Stimulated activated memory B cell treated with anti-CD40 and anti-IgM and Interleukin-4, amounts not matched to agents 10 μg/mL and 1 μg/mL and 100 μg/mL, for 72 hours (primary cell): ENCODE data around the gene UBTD2.
A peak's percentile ranks its signal among the peaks of the same experiment; 100 is the strongest.

Experiments
- ATAC-seq: fragments of 150-1000 bp; cut with Tn5 transposase; 2 replicates; pipeline ENCODE4 v1.10.0; 2021
- H3K27ac Mint-ChIP-seq: one replicate; pipeline ENCODE4 v1.8.0; 2022; ENCODE audit warnings: mild to moderate bottlenecking, mixed read lengths
- H3K27me3 Mint-ChIP-seq: one replicate; pipeline ENCODE4 v1.8.0; 2022; ENCODE audit warnings: mixed read lengths
- H3K36me3 Mint-ChIP-seq: one replicate; pipeline ENCODE4 v1.8.0; 2022; ENCODE audit warnings: mixed read lengths
- H3K4me1 Mint-ChIP-seq: one replicate; pipeline ENCODE4 v1.8.0; 2022; ENCODE audit warnings: mixed read lengths
- H3K4me3 Mint-ChIP-seq: one replicate; pipeline ENCODE4 v1.8.0; 2022; ENCODE audit warnings: mild to moderate bottlenecking, moderate library complexity, mixed read lengths
- H3K9me3 Mint-ChIP-seq: one replicate; pipeline ENCODE4 v1.8.0; 2022; ENCODE audit warnings: mixed read lengths

UBTD2 gene

DNA sequence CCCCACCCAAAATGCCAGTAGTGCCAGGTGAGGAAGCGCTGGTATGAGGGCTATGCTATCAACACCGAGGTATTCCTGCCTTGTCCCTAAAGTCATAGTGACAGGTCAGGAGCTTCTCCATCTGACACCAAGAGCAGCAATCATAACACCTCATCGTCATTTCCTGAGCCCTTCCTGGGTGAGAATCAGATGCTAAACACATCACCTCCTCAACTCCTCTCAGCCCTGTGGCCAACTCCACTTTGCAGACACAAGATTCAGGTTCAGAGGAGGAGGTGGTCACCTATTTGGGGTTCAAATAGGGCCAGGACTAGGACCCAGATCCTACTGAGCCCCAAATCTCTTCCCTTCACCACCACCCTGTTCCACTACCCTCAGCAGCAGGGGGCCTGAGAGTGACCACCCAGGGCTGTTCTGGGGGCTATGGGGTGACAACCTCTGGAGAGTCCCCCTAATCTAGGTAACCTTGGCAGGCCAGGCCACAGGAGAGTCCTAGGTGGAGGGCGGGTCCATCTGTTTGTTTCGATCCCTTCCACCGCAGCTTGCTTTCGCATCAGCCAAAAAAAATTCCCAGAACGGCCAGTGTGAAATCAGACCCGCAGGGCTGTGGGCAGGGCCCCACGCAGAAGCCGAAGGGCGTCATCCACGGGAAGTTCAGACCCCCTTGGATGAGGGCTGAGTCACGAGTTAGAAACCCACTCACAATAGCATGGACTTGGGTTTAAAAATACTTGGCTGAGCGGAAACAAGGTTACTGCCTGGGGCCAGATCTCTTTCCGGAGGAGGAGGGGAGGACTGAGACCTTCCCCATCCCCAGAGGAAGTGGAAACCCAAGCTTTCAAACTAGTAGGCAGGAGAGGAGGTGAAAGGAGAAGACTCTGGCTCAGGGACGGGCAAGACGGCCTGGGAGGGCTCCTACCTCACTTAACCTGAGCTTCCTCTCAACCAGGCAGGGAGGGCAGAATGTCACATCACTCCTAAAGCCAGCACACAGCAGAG lies 104.3 kb downstream of the UBTD2 start:
- peak; percentile 34 for ATAC-seq
- Mint-ChIP-seq H3K27me3 (no peaks in the 10 kb centered on the region), H3K4me3 (peak overlapping the region; percentile 53), H3K9me3 (no peaks in the 10 kb centered on the region), H3K27ac (peak overlapping the region; percentile 83), H3K36me3 (peaks cover 24% of the 10 kb centered on the region), H3K4me1 (peaks cover 76% of the 10 kb centered on the region)

DNA sequence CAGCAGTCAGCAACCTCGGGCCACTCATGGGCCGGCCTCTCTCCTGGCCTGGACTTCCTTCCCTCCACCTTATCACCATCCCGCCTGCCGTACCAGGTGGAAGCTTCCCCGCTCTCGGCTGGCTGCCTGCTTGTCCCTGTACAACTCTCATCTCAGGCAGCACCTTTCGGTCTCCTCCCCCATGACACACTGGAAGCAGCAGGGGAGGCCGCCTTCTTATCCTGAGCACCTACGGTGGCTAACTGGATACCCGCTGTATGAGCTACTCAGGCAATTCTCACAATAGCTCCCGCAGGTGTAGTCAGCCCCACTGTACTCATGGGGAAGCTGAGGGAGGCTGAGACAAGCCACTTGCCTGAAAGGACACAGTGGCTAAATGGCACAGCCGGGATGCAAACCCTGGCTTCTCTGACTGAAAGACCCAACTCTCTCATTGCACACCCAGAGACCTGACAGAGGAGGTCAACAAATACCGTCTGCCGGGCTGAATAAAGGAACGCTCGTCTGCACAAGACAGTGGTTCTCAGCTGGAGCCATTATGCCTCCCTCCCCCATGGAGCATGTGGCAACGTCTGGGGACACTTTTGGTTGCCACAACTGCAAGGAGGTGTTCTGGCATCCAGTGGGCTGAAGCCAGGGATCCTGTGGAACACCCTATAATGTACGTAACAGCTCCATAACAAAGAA lies 105.1 kb downstream of the UBTD2 start:
- H3K9me3 Mint-ChIP-seq: no peaks in the 10 kb centered on the region
- peaks cover 79% of the 10 kb centered on the region for H3K4me1 Mint-ChIP-seq
- H3K27ac Mint-ChIP-seq: peak overlapping the region; percentile 83
- no peak for ATAC-seq
- H3K4me3 Mint-ChIP-seq: peak overlapping the region; percentile 53
- H3K27me3 Mint-ChIP-seq: no peaks in the 10 kb centered on the region
- H3K36me3 Mint-ChIP-seq: peaks cover 29% of the 10 kb centered on the region

DNA sequence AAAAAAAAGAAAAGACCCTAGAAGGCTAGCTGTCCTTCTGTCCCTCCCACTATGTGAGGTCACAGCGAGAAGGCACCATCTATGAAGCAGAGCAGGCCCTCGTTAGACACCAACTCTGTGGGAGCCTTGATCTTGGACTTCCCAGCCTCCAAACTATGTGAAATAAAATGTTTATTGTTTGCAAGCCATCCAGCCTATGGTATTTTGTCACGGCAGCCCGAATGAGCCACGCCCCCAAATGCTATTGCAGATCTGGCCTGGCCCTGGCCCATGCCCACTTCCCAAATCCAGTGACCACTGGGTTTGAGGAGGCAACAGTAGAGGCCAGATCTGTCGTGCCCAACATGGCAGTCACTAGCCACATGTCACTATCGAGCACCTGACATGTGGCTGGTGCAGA lies 106.4 kb downstream of the UBTD2 start:
- Mint-ChIP-seq H3K27ac (peak overlapping the region; percentile 83), H3K4me1 (peaks cover 80% of the 10 kb centered on the region), H3K4me3 (no peak overlapping the region), H3K27me3 (no peaks in the 10 kb centered on the region), H3K9me3 (no peaks in the 10 kb centered on the region), H3K36me3 (peaks cover 25% of the 10 kb centered on the region)
- no peak for ATAC-seq

DNA sequence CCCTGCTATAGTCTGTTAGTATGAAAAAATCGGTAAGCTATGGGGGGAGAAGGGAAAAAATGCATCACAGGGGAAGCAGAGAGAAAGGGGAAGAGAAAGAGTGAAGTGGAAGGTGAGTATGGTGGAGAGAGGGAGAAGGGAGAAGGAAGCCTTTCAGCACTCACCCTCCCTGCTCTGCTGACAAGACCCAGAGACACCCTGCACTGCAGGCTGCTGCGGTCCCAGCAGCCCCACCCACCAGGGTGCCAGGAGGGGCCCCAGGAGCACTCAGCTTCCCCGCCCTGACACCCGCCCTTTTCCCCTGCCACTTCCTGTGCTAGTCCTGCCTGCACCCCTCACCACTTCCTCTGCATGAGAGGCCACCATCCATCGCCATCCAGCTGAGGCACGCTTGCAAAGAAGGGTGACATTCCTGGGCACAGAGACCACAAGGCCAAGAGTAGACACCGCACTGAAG lies 108.3 kb downstream of the UBTD2 start:
- Mint-ChIP-seq H3K9me3 (no peaks in the 10 kb centered on the region), H3K27me3 (no peaks in the 10 kb centered on the region), H3K4me1 (peaks cover 88% of the 10 kb centered on the region), H3K27ac (peak overlapping the region; percentile 83), H3K4me3 (peak overlapping the region; percentile 80), H3K36me3 (peaks cover 24% of the 10 kb centered on the region)
- ATAC-seq: peak; percentile 94

DNA sequence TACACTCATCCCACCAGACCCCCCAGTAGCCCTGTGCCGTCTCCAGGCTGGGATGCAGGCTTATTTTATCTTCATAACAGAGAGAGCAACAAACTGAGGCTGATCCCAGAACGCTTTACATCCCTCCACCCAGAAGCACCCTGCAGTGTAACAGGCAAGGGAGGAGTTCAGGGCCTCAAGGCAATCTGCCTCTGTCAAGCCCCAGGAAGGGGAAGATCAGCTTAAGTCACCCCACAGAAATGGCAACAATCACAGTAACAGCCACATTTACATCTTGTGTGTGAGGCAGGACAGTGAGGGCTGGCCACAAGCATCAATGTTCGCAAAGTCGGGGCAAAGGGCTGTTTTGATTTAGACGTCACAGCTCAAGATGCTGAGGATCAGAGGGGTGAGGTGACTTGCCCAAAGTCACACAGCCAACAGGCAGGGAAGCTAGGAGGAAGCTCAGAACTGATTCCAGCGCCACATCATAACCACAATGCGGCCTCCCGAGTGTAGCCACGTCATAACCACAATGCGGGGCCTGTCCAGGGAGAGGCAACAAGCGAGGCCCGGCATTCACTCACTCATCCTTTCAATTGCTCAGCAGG lies 109.9 kb downstream of the UBTD2 start:
- H3K27ac Mint-ChIP-seq: peak overlapping the region; percentile 83
- H3K27me3 Mint-ChIP-seq: no peaks in the 10 kb centered on the region
- H3K9me3 Mint-ChIP-seq: no peaks in the 10 kb centered on the region
- peaks cover 38% of the 10 kb centered on the region for H3K36me3 Mint-ChIP-seq
- ATAC-seq: no peak
- peaks cover 88% of the 10 kb centered on the region for H3K4me1 Mint-ChIP-seq
- peak overlapping the region; percentile 60 for H3K4me3 Mint-ChIP-seq

DNA sequence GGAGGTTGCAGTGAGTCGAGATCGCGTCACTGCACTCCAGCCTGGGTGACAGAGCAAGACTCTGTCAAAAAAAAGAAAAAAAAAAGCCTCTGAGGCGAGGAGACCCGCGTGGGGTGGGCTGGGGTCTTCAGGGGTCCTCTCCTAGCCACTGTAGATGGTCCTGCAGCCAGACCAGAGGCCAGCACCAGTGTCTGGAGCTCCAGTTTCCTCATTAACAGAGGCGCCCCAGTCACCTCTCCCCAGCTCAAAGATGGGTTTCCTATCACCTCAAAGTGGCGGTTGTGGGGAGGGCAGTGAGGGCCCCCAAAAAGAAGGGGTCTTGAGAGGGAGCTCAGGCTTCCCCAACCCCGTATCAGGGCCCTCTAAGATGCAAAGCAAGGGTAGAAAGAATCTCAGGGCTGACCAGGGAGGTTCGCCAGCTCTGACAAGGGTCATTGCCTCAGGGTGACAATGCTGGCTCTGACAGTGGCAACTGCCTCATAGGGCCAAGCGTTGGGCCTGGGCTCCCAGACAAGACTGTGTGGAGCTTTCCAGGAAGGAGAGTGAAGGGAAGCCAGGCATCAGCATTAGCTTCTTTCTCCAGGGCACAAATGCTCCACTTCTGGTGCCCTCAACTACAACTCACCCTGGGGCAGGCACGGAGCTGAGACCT lies 110.5 kb downstream of the UBTD2 start:
- Mint-ChIP-seq H3K27me3 (no peaks in the 10 kb centered on the region), H3K9me3 (no peaks in the 10 kb centered on the region), H3K4me1 (peaks cover 88% of the 10 kb centered on the region), H3K27ac (peak overlapping the region; percentile 83), H3K36me3 (peaks cover 34% of the 10 kb centered on the region), H3K4me3 (peak overlapping the region; percentile 60)
- ATAC-seq: no peak

DNA sequence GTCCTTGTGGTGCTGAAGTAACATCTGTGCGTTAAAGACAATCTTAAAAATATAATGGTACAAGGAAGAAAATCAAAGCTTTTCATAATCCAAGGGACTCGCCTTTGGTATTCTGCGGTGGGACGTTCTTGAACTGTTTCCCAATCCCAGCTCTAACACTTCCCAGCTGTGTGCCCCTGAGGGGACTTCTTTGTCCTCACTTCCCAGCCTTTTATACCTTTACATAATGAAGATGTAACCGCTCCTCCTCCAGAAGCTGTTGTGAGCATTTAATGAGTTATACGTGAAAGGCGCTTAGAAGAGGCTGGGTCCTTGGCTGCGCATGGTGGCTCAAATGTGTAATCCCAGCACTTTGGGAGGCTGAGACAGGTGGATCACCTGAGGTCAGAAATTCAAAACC lies 112.4 kb downstream of the UBTD2 start:
- H3K36me3 Mint-ChIP-seq: peaks cover 33% of the 10 kb centered on the region
- H3K27me3 Mint-ChIP-seq: no peaks in the 10 kb centered on the region
- no peak overlapping the region for H3K4me3 Mint-ChIP-seq
- ATAC-seq: no peak
- H3K4me1 Mint-ChIP-seq: peaks cover 99% of the 10 kb centered on the region
- no peaks in the 10 kb centered on the region for H3K9me3 Mint-ChIP-seq
- H3K27ac Mint-ChIP-seq: peak overlapping the region; percentile 10

DNA sequence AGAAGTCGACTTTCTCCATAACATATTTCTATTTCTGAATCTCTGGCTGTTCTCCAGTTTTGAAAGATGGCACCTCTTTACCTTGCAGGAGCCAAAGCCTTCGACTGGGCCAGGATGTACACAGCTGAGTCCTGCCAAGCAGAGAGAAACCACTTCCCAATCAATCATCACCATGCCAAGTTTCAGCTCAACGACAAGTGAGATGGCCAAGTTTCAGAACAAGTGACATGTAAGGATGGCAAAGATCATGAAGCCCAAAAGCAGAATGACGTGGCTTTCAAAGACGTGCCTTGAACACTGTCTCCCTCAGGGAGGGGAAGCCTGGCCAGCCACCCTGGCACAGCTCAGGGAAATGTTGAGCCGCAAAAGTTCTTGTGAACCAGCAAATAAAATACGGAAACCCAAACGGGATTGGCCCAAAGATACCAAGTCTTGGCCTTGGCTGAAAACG lies 113.3 kb downstream of the UBTD2 start:
- peaks cover 99% of the 10 kb centered on the region for H3K4me1 Mint-ChIP-seq
- no peaks in the 10 kb centered on the region for H3K27me3 Mint-ChIP-seq
- H3K36me3 Mint-ChIP-seq: peaks cover 35% of the 10 kb centered on the region
- H3K27ac Mint-ChIP-seq: peak overlapping the region; percentile 10
- H3K9me3 Mint-ChIP-seq: no peaks in the 10 kb centered on the region
- no peak for ATAC-seq
- H3K4me3 Mint-ChIP-seq: no peak overlapping the region

DNA sequence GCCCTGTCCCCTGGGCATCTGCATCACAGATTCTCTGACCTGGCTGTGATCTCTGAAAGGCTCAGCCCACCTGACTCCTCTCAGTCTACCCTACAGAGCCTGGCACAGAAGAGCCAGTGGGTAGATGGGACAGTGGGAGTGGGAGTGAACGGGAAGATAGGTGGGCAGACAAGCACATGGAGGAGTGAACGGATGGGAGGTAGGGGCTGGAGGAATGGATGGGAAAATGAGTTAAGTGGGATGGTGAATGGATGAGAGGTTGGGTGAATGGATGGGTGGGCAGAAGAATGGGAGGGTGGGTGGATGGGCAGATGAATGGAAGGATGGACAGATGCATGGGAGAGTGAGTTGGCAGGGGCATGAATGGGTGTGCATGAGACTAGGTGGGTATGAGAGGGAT lies 114.3 kb downstream of the UBTD2 start:
- H3K27ac Mint-ChIP-seq: peak overlapping the region; percentile 62
- peaks cover 97% of the 10 kb centered on the region for H3K4me1 Mint-ChIP-seq
- peaks cover 35% of the 10 kb centered on the region for H3K36me3 Mint-ChIP-seq
- no peak for ATAC-seq
- H3K27me3 Mint-ChIP-seq: no peaks in the 10 kb centered on the region
- no peaks in the 10 kb centered on the region for H3K9me3 Mint-ChIP-seq
- no peak overlapping the region for H3K4me3 Mint-ChIP-seq

DNA sequence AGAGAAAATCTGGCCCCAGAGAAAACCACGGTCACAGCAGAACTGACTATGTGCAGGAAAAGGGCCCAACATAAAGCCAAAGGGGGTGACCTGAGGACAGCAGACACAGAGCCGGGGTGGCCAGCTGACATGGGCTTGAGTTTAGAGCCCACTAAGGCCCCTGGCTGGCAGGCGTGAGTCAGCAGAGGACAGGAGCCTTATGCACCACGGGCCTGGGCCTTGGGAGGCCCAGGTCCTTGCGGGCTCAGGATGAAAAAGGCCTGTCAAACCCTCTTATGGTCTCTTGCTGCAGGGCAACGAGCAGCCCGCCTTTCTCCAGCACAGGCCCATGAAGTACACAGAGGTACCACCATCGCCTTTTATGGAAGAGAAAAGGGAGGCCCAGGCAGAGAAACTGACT lies 115.3 kb downstream of the UBTD2 start:
- Mint-ChIP-seq H3K4me1 (peaks cover 94% of the 10 kb centered on the region), H3K4me3 (no peak overlapping the region), H3K27me3 (no peaks in the 10 kb centered on the region), H3K9me3 (no peaks in the 10 kb centered on the region), H3K36me3 (peaks cover 27% of the 10 kb centered on the region), H3K27ac (peak overlapping the region; percentile 62)
- ATAC-seq: no peak

DNA sequence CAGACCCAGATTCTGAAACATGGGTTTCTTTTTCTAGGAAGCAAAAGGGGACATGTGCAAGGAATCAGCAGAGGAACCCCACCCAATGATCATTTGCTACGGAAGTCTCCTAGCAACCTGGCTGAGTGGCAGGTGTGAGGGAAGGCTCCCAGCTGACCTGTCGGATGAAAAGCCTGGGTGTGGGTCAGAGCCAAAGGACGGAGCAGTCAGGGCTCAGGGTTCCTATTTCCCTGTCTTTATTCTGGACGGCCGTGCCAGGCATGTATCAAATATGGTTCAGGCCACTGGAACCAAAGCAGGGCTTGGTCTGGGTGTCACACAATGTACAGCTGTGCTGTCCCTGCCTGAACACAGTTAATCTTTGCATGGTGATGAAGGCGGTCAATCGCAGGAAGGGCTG lies 115.7 kb downstream of the UBTD2 start:
- Mint-ChIP-seq H3K4me3 (no peak overlapping the region), H3K36me3 (peaks cover 26% of the 10 kb centered on the region), H3K9me3 (no peaks in the 10 kb centered on the region)

DNA sequence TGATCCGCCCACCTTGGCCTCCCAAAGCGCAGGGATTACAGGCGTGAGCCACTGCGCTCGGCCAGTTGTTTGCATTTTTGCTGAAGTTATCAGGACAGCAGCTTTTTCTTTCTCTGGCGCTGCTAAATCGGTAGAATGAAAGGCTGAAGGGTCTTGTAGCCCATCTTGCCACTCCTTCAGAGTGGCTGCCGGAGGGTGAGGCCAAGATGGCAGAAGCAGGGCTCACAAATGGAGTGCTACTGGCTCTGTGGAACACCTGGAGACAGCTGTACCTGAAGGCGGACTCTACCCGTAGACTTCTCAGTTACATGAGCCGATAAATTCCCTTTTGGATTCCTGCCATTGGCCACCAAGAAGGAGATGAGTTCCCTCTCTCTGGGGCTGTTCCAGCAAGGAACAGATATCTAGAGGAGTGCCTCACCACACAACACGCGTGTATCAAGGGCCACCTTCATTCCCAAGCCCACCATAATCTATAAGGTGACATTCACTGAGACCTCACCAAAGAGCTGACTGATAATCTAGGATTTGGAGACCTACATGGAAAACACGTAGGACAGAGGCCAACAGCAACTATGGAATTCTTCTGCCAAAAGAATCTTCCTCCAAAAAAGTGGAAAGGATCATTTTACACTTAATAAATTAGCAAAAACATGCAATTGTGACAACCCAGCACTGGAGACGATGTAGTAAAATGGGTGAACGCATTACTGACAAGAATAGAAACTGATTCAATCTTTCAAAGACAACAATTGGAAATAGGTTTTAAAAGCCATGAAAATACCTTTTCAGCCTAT lies 117.3 kb downstream of the UBTD2 start:
- Mint-ChIP-seq H3K4me1 (peaks cover 90% of the 10 kb centered on the region), H3K27ac (no peak overlapping the region), H3K27me3 (no peaks in the 10 kb centered on the region), H3K36me3 (peaks cover 32% of the 10 kb centered on the region), H3K4me3 (no peak overlapping the region), H3K9me3 (no peaks in the 10 kb centered on the region)
- no peak for ATAC-seq

More for the DNA sequence above, 115.7 kb downstream of the UBTD2 start:
- Mint-ChIP-seq H3K27me3 (no peaks in the 10 kb centered on the region), H3K4me1 (peaks cover 94% of the 10 kb centered on the region), H3K27ac (no peak overlapping the region)
- ATAC-seq: no peak

DNA sequence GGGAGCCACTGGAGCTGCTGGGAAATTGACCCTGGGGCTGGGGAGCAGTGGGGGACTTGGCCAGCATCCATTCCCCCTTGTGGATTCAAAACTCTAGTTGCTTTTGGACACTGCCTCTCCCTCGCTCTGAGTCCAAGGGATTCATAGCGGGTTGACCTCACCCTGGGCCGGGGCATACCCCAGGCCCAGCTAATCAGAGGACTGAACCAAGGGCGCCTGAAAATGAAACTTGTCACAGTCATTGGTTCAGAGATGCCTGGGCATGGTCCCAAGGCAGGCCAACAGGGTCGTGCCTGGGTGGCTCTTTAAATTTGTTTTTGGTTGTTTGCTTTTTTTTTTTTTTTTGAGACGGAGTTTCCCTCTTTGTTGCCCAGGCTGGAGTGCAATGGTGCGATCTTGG lies 118.1 kb downstream of the UBTD2 start:
- H3K9me3 Mint-ChIP-seq: no peaks in the 10 kb centered on the region
- H3K4me1 Mint-ChIP-seq: peaks cover 90% of the 10 kb centered on the region
- no peaks in the 10 kb centered on the region for H3K27me3 Mint-ChIP-seq
- peaks cover 30% of the 10 kb centered on the region for H3K36me3 Mint-ChIP-seq
- no peak for ATAC-seq
- H3K27ac Mint-ChIP-seq: peak overlapping the region; percentile 50
- no peak overlapping the region for H3K4me3 Mint-ChIP-seq

DNA sequence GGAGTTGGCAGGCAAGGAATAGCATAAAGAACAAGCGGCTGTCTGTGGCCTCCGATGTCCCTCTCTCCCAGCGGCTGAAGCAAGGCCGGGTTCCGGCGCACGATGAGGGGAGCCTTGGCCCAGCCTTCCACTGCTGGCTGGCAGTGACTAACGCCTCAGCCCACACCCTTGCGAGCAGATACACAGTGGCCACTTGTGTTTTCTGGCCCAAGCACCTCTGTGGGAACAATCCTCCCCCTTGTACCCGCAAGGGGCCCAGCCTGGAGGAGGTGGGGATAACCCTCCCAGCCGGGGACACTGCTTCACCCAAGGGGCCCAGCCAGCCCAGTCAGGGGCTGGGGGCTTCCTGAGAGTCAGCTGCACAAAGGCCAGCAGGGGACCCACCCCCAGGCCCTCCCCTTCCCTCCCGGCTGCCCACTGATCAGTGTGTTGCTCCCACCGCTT lies 118.8 kb downstream of the UBTD2 start:
- no peak overlapping the region for H3K4me3 Mint-ChIP-seq
- H3K27ac Mint-ChIP-seq: peak overlapping the region; percentile 50
- no peaks in the 10 kb centered on the region for H3K9me3 Mint-ChIP-seq
- H3K4me1 Mint-ChIP-seq: peaks cover 90% of the 10 kb centered on the region
- no peak for ATAC-seq
- H3K27me3 Mint-ChIP-seq: no peaks in the 10 kb centered on the region
- H3K36me3 Mint-ChIP-seq: peaks cover 25% of the 10 kb centered on the region
